Retina (tissue), 1 donor: ENCODE results near the gene KRT14.
"Not testable (repeated sequence)": the region's sequence is repeated elsewhere in the genome, so short reads cannot be mapped to it uniquely, and the experiment has no call there.

Experiments used
- DNase-seq: peaks from one replicate; pipeline ENCODE4 v3.0.0-alpha.2; 2016

Gene KRT14

DNA sequence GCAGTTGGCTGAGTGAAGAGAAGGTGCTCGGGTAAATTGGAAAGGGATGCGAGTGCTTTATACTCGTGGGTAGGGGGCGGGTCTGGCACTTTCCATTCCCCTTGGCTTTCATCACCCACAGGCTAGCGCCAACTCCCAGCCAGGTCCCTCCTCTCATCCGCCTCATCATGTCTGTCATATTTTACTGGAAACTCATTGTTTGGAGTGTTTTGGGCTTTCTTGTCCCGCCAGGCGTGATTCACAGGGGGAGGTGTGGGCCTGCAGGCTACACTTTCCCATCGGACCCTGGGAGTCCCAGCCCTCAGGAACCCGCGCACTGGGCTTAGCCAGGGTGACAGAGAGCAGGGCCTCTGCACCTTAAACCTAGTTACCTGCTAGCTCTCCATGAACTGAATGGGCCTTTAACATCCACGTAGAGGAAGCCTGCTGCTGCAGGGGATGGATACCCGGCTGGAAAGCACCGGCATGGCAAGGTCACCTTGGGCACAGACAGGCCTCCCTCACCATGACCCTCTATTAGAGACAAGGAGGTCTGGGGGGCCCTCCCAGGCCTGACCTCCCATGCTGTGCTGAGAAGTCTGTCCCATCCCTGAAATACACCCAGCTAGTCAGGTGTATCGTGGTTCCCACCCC, at the start of gene KRT14:
Gene KRT14, minus strand, starts transcription at position 33 of the 633 bp plus-strand sequence. CDS start 61 bp downstream, outside the sequence.
- no peak for DNase-seq

GRCh38 chr17:41635121-41636097, 48.7 kb upstream of the KRT14 start:
- peak; percentile 62 for DNase-seq

DNA sequence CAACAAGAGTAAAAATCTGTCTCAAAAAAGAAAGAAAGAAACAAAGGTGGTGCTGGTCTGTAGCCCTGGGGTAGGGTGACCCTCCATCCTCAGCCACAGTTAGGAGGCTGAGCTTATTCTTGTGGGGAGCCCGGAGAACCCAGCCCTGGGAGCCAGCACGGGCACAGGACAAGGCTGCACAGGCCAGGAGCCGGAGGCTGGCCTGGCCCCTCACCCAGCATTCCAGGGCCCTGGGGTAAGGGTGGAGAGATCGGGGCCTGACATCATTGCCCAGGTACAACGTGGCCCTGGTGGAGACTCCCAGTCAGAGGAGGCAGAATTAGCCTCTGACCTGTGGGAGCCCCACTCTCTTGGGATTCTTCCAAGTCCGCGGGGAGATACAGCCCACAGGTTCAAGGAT, 47.9 kb upstream of the KRT14 start:
- DNase-seq = no peak

DNA sequence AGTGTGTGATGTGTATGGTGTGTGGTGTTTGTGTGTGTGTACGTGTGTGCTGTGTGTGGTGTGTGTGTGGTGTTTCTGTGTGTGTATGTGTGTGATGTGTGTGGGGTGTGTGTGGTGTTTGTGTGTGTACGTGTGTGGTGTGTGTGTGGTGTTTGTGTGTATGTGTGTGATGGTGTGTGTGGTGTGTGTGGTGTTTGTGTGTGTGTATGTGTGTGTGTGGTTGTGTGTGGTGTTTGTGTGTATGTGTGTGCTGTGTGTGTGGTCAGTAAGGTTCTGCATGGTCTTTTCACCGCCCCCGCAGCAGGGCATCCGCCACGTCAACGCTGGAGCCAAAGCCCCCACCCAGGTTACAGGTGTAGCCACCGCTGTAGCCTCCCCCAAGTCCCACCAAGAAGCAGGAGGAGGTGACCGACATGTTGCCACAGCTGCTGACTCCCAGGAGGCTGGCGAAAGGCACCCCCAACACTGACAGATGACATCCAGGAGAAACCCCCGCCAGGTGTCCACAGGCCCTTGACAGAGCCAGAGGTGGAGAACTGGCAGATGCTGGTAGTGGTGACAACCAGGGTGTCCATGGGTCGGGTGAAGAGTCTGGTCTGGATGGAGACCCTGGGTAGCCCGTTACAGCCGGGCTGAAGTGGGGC, 47.0 kb upstream of the KRT14 start:
- no peak for DNase-seq

DNA sequence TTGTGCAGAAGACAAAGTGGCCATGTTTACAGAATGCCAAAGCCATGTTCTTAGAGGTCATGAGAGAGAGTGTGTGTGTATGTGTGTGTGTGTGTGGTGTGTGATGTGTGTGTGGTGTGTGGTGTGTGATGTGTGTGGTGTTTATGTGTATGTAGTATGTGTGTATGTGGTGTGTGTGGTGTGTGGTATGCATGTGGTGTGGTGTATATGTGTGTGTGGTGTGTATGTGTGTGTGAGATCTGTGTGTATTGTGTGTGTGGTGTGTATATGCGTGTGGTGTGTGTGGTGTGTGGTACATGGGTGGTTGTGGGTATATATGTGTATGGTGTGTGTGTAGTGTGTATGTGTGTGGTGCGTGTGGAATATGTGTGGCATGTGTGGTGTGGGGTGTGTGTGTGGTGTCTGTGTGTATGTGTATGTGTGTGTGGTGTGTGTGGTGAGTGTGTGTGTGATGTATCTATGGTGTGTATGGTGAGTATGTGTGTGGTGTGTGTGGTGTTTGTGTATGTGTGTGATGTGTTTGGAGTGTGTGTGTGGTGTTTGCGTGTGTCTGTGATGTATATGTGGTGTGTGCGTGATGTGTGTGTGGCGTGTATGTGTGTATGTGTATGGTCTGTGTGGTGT, 45.9 kb upstream of the KRT14 start:
- DNase-seq = no peak

GRCh38 chr17:41631898-41632285, 45.2 kb upstream of the KRT14 start:
- DNase-seq = no peak

- no peak for DNase-seq
These were observed 44.6 kb upstream of the KRT14 start for GRCh38 chr17:41631025-41631897.

- DNase-seq = no peak
These were observed 43.4 kb upstream of the KRT14 start for GRCh38 chr17:41629826-41630670.

- DNase-seq = no peak
These were observed 42.6 kb upstream of the KRT14 start for GRCh38 chr17:41629316-41629715.

DNA sequence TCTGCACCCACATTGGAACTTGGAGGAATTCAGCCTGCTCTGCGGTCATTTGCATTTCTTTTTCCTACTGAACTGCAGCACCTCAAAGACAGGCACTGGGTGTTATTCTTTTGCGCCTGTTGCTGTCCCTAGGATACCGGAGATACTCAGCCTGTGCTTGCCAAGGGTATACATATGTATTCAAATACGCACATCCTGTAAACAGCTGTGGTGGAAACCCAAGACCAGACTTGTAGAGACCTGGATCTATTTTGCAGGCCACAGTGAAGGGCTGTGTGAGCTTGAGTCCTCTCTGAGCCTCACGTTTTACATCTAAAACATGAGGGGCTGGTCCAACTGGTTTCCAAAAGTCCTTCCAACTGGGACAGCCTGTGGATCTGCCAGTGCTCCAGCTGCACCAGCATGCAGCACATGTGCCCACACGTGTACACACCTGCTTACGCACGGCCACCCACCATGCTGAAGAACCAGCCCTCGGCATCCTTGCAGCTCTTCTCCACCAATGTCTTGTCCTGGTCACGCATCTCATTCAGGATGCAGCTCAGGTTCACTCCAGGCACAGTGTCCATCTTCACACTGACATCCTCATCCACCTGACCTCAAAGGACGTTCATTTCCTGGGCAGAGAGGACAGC, 42.0 kb upstream of the KRT14 start:
- DNase-seq = not testable (repeated sequence)

DNA sequence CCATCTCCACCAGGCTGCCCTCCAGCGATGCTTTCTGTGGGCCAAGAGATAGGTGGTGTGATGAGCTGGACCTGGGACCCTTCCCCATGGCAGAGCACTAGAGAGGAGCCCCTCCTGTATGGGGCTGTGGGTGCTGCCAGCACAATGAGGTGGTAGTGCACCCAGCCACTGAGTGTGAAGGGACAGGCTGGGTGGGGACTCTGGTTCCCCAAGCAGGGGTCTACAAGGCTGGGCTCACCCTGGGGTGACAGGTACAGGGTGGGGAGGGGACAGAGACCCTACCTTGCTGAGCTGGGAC, 41.3 kb upstream of the KRT14 start:
- DNase-seq = not testable (repeated sequence)

DNA sequence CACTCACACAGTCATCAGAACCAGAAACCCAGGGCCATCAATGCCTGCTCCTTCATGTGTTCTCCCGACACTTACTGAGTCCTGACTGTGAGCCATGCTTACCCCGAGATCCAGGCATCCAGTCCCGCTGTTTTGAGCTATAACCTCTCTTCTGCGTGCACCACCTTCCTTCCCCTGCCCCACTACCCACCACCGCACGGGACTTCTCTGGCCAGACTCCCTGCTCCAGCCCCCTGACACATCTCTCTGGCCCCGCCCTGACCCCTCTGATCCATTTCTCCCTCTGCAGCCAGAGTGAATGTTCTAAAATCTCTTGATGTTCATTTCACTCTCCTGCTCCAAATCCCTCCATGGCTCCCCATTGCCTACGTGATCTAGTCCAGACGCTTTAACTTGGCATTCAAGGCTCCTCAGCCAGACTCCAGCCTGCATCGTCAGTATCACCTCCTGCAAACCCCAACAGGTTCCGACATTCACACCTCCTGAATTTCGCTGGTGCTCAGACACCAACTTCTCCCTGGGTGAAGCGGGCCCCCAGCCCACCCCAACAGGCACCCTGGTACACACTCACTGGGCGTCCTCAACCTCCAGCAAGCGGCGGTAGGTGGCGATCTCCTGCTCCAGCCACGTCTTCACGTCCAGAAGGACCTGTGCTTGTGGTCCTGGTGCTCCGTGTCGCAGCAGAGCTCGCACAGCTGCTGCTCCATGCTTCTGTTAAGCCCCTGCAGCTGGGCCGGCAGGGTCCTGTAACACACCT, 40.8 kb upstream of the KRT14 start:
- no peak for DNase-seq

GRCh38 chr17:41626914-41627295, 40.2 kb upstream of the KRT14 start:
- not testable (repeated sequence) for DNase-seq

- not testable (repeated sequence) for DNase-seq
These were observed 39.6 kb upstream of the KRT14 start for GRCh38 chr17:41626028-41626913.

DNA sequence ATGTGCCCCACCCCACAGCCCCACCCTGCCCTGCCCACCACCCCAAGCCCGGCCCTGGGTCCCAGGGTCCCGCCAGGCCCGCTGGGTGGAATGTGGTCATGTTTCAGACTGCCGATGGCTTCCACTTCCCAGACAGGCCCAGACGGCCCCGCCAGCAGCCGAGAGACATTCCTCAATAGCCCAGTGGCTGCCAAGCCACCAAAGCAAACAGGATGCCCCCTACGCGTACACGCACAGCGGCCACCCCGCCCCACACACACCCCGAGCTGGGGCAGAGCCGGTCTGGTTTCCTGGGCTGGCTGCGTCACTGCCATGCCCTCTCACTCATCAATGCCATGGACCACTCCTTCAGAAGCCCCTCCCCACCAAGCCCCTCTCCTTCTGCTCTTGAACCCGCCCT, 38.9 kb upstream of the KRT14 start:
- no peak for DNase-seq

DNA sequence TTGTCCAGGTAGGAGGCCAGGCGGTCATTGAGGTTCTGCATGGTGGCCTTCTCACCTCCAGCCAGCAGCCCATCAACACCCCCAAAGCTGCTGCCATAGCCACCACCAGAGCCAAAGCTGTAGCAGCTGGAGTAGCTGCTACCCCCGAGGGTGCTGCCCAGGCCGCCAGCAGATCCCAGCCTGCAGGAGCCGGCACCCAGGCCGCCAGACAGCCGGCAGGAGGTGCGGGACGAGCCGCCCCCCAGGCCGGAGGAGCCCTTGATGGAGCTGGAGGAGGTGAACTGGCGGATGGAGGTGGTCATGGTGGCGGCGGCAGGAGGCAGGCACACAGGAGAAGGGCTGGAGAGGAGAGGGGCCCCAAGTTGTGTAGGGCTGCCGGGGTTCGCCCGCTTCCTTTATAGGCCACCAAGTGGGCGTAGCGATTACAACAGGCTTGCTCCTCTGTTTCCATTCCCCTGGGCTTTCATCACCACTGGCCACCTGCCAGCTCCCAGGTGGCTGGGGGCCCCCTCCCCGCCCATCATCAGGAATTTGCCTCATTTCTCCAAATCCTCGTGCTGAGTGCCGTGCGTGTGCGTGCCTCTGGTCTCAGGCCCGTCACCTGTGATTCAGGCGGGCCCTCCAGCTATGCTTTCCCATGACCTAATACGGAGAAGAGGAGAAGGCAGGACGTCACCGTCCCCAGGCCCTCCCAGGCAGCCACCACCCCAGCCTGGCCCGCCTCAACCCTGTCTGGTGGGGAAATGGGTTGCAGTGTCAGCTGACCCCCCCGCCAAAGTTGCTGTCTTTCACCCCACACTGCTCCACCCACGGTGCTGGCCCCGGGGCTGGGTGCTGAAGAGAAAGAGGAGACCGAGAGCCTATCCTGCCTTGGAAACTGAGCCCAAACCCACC, 37.8 kb upstream of the KRT14 start, which contains the start of gene KRT17:
Gene KRT17, minus strand, starts transcription at position 368 of the 894 bp plus-strand sequence. Its CDS starts 66 bp downstream, at position 302.
- DNase-seq = no peak

DNA sequence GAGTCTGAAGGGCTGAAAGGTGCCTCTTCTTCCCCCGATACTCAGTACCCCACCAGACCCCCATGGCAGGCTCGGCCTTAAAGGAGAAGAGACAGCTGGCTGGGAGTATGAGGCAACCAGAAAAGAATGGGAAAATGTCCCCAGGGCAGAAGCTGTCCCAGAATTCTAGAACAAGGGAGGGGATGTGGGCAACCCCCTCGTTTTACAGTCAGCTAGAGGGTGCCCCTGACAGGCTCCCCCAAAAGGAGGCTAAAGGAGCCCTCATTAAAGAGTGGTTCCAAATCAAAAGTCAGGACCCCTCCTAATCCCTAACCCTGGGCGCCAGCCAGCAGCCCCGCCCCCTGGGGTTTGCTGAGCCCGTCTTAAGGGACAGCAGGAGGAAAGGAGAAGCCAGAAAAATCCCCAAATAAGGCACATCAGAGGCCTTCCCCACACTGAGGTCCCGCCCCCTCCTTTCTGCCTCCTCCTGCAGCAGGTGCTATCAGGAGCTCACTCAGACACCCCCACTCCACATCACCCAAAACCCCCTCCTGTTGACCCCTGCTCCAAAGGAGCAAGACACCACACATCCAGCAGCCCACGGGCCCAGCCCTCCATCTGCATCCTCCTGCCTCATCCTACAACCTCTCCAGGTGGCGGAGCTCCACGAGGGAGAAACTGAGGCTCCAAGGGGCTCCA, 36.6 kb upstream of the KRT14 start:
- DNase-seq = not testable (repeated sequence)
